SK-N-SH (cell line): ENCODE data around the gene TRIM66. TPM values are rescaled to one million over a fixed set of nuclear protein-coding genes. Genes with fewer than 3 reads are reported as not detected.

Experiments used
- CTCF ChIA-PET: fragments of 300-600, 350-600 bp; formaldehyde crosslinking; extraction: SDS; loops from one replicate; lab custom pipeline; 2021; lab: Yijun Ruan, JAX
- POLR2A ChIA-PET: fragments of 350-600 bp; sonication (Branson Sonifier 250); formaldehyde crosslinking; extraction: SDS; loops from one replicate; lab custom pipeline; 2020; ENCODE audit warnings: antibody characterized with exemption, inconsistent platforms; lab: Yijun Ruan, JAX
- DNase-seq: peaks from one replicate; pipeline ENCODE4 v3.0.0; 2012
- H2AFZ ChIP-seq: fragments of 200-600 bp; sonication (generic); 2 replicates; pipeline ENCODE4 v1.8.1; 2016; ENCODE audit warnings: antibody characterized with exemption, mild to moderate bottlenecking, low read depth
- H3F3A ChIP-seq: fragments of 200-600 bp; sonication (generic); replicated peaks from 2 replicates; pipeline ENCODE3; 2016; ENCODE audit warnings: antibody characterized with exemption, mild to moderate bottlenecking; ENCODE audit not compliant: insufficient read depth
- H3K27ac ChIP-seq, 2 experiments: fragments of 200-500 bp in 1 of 2; fragments of 200-600 bp in 1 of 2; sonication (Bioruptor generic) in 1 of 2; sonication (generic), shearing (Covaris generic) in 1 of 2; 2 replicates each; pipeline versions ENCODE4 v1.5.1 to v1.6.1; 2014 to 2016; ENCODE audit warnings: low read depth in 2 of 2, inconsistent platforms in 1 of 2, low read length in 1 of 2, mild to moderate bottlenecking in 1 of 2, mixed read lengths in 1 of 2
- H3K27me3 ChIP-seq: fragments of 200-600 bp; sonication (generic), shearing (Covaris generic); 2 replicates; pipeline ENCODE4 v1.6.1; 2016; ENCODE audit warnings: mixed run types; ENCODE audit not compliant: insufficient read depth
- H3K36me3 ChIP-seq, 2 experiments: fragments of 200-500 bp in 1 of 2; fragments of 200-600 bp in 1 of 2; sonication (Bioruptor generic) in 1 of 2; sonication (generic) in 1 of 2; replicated peaks in 1 of 2; 2 replicates each; pipeline versions ENCODE3 to v1.5.1; 2014 to 2016; ENCODE audit warnings: low read length in 1 of 2, mild to moderate bottlenecking in 1 of 2; ENCODE audit not compliant: insufficient read depth in 2 of 2, control insufficient read depth in 1 of 2
- H3K4me1 ChIP-seq, 2 experiments: fragments of 200-500 bp in 1 of 2; fragments of 200-600 bp in 1 of 2; sonication (Bioruptor generic) in 1 of 2; sonication (generic), shearing (Covaris generic) in 1 of 2; 2 replicates each; pipeline versions ENCODE4 v1.5.1 to v1.6.1; 2014 to 2016; ENCODE audit warnings: low read depth in 1 of 2, low read length in 1 of 2, mixed run types in 1 of 2; ENCODE audit not compliant: insufficient read depth in 2 of 2, control insufficient read depth in 1 of 2
- H3K4me2 ChIP-seq: fragments of 200-600 bp; sonication (generic), shearing (Covaris generic); 2 replicates; pipeline ENCODE4 v1.6.1; 2017; ENCODE audit warnings: mixed run types
- H3K4me3 ChIP-seq, 2 experiments: fragments of 200-500 bp in 1 of 2; fragments of 200-600 bp in 1 of 2; sonication (Bioruptor generic) in 1 of 2; sonication (generic), shearing (Covaris generic) in 1 of 2; 2 replicates each; pipeline versions ENCODE4 v1.5.1 to v1.8.1; 2014 to 2016; ENCODE audit warnings: low read depth in 2 of 2, inconsistent platforms in 1 of 2, low read length in 1 of 2, mild to moderate bottlenecking in 1 of 2, mixed read lengths in 1 of 2, moderate library complexity in 1 of 2
- H3K79me2 ChIP-seq: fragments of 200-600 bp; sonication (generic); 2 replicates; pipeline ENCODE4 v1.8.1; 2017; ENCODE audit warnings: mild to moderate bottlenecking; ENCODE audit not compliant: insufficient read depth
- H3K9ac ChIP-seq: fragments of 200-600 bp; sonication (generic); 2 replicates; pipeline ENCODE4 v1.6.1; 2017; ENCODE audit warnings: mixed run types
- H3K9me2 ChIP-seq: fragments of 200-600 bp; sonication (generic); 2 replicates; pipeline ENCODE4 v1.6.1; 2017; ENCODE audit warnings: mixed run types
- H3K9me3 ChIP-seq: fragments of 200-600 bp; sonication (generic); 2 replicates; pipeline ENCODE4 v1.6.1; 2017; ENCODE audit warnings: mixed run types, mild to moderate bottlenecking, moderate library complexity
- H4K20me1 ChIP-seq: fragments of 200-600 bp; sonication (generic); 2 replicates; pipeline ENCODE4 v1.6.1; 2017; ENCODE audit warnings: mild to moderate bottlenecking, mixed run types; ENCODE audit not compliant: insufficient read depth
- CTCF ChIP-seq: fragments of 200-600 bp; sonication (generic); IDR thresholded peaks from 2 replicates; pipeline ENCODE4 v1.6.1; 2017; ENCODE audit warnings: antibody characterized with exemption, mild to moderate bottlenecking, moderate library complexity
- ELF1 ChIP-seq: IDR thresholded peaks from 2 replicates; pipeline ENCODE4 v1.4.0; 2012
- EP300 ChIP-seq, 2 experiments: IDR thresholded peaks; 2 replicates each; pipeline versions ENCODE4 v1.4.0 to v1.6.1; 2012; ENCODE audit warnings: borderline replicate concordance in 1 of 2, low read depth in 1 of 2, low read length in 1 of 2
- FOSL2 ChIP-seq: IDR thresholded peaks from 2 replicates; pipeline ENCODE4 v1.4.0; 2012; ENCODE audit warnings: low read depth, mild to moderate bottlenecking, moderate library complexity, borderline replicate concordance
- FOXM1 ChIP-seq: IDR thresholded peaks from 2 replicates; pipeline ENCODE4 v1.4.0; 2012; ENCODE audit warnings: low read depth, mild to moderate bottlenecking
- GABPA ChIP-seq: IDR thresholded peaks from 2 replicates; pipeline ENCODE4 v1.4.0; 2012; ENCODE audit warnings: low read depth, mild to moderate bottlenecking
- IRF3 ChIP-seq: fragments of 150-350 bp; IDR thresholded peaks from 2 replicates; pipeline ENCODE4 v1.6.1; 2016; ENCODE audit warnings: mild to moderate bottlenecking, low read depth, low read length
- JUND ChIP-seq: IDR thresholded peaks from 2 replicates; pipeline ENCODE4 v1.4.0; 2012
- MAX ChIP-seq: IDR thresholded peaks from 2 replicates; pipeline ENCODE4 v1.4.0; 2012; ENCODE audit warnings: low read depth
- MEF2A ChIP-seq: IDR thresholded peaks from 2 replicates; pipeline ENCODE4 v1.4.0; 2012; ENCODE audit warnings: low read depth, borderline replicate concordance
- MXI1 ChIP-seq: IDR thresholded peaks from 2 replicates; pipeline ENCODE4 v1.6.1; 2012; ENCODE audit warnings: mild to moderate bottlenecking, low read depth, low read length, improper control_type of control experiment
- NFIC ChIP-seq: IDR thresholded peaks from 2 replicates; pipeline ENCODE4 v1.4.0; 2012; ENCODE audit warnings: borderline replicate concordance
- NRF1 ChIP-seq: IDR thresholded peaks from 2 replicates; pipeline ENCODE4 v1.6.1; 2012; ENCODE audit warnings: low read depth, mild to moderate bottlenecking, low read length
- PBX3 ChIP-seq: IDR thresholded peaks from 2 replicates; pipeline ENCODE4; 2012
- POLR2AphosphoS5 ChIP-seq: IDR thresholded peaks from 2 replicates; pipeline ENCODE4 v1.6.1; 2012; ENCODE audit warnings: low read depth, low read length
- RAD21 ChIP-seq: IDR thresholded peaks from 2 replicates; pipeline ENCODE4 v1.6.1; 2012; ENCODE audit warnings: mild to moderate bottlenecking, low read length
- REST ChIP-seq: IDR thresholded peaks from 2 replicates; pipeline ENCODE4 v1.6.1; 2012; ENCODE audit warnings: mild to moderate bottlenecking, low read depth, low read length, moderate library complexity
- RFX5 ChIP-seq: IDR thresholded peaks from 2 replicates; pipeline ENCODE4 v1.6.1; 2012; ENCODE audit warnings: mild to moderate bottlenecking, improper control_type of control experiment, low read length
- SIN3A ChIP-seq: IDR thresholded peaks from 2 replicates; pipeline ENCODE4 v1.6.1; 2012; ENCODE audit warnings: low read depth, mild to moderate bottlenecking, low read length, moderate library complexity, borderline replicate concordance
- SMC3 ChIP-seq: IDR thresholded peaks from 2 replicates; pipeline ENCODE4 v1.6.1; 2012; ENCODE audit warnings: low read depth, low read length, improper control_type of control experiment
- TCF12 ChIP-seq: IDR thresholded peaks from 2 replicates; pipeline ENCODE4 v1.4.0; 2012
- YY1 ChIP-seq: IDR thresholded peaks from 2 replicates; pipeline ENCODE4 v1.4.0; 2012; ENCODE audit warnings: low read depth, mild to moderate bottlenecking
- ZBTB33 ChIP-seq: IDR thresholded peaks from 2 replicates; pipeline ENCODE4 v1.4.0; 2012; ENCODE audit warnings: low read depth, borderline replicate concordance
- WGBS: methylation state at CpG from one replicate; pipeline ENCODE4 v1.1.6; 2017; ENCODE audit warnings: low lambda C conversion rate; 5-methylcytosine and 5-hydroxymethylcytosine counted together
- polyA plus RNA-seq, 3 experiments: library from polyadenylated mRNA; depleted of rRNA; stranded (reverse); fragments of >200 nt; gene quantifications; 2 replicates each; pipeline ENCODE4 v1.2.3, GENCODE V29; 2012

The TRIM66 gene
- polyA plus RNA-seq, 1 of the 3 experiments (the other 2 are of a cell fraction) = 6.4 TPM

GRCh38 chr11:8604078-8604723 lies 78.3 kb downstream of the TRIM66 start:
- no peaks in the 10 kb centered on the region for H3K36me3 ChIP-seq
- H3K27ac ChIP-seq = peak overlapping the region in 1 of 2 experiments; percentile 78; a peak in 2 of 4 replicates
- H4K20me1 ChIP-seq = no peaks in the 10 kb centered on the region
- H3K79me2 ChIP-seq = no peaks in the 10 kb centered on the region
- no peak overlapping the region for H3K9ac ChIP-seq
- no peaks in the 10 kb centered on the region for H3K9me2 ChIP-seq
- peak; percentile 37 for DNase-seq
- 0 out of 4 replicates have a peak, but pooled peaks cover 0 to 6% of the 10 kb centered on the region in 2 experiments for H3K4me1 ChIP-seq
- CTCF ChIA-PET = interaction anchor here (1.2 to 1.5 kb wide), 3 partner anchors 23 to 571 kb away, joined by 3 to 4 read pairs (median 3); no protein-coding TSS in a partner anchor
- H3K4me2 ChIP-seq = peak overlapping the region; percentile 37
- POLR2A ChIA-PET = no interaction called here
- H3K9me3 ChIP-seq = no peaks in the 10 kb centered on the region
- H3K27me3 ChIP-seq = no peaks in the 10 kb centered on the region
- H3K4me3 ChIP-seq = peak overlapping the region in 1 of 2 experiments; percentile 26; a peak in 2 of 4 replicates
- H3F3A ChIP-seq = peaks cover 20% of the 10 kb centered on the region
- peak overlapping the region; percentile 30; the same call in 1 of the 2 replicates for H2AFZ ChIP-seq
- TF ChIP-seq MEF2A (no peak), REST (no peak), MAX (peak; percentile 68; the same call in 1 of the 2 replicates), FOXM1 (no peak), SMC3 (peak; percentile 5; the same call in 1 of the 2 replicates), POLR2AphosphoS5 (peak; percentile 38; the same call in 1 of the 2 replicates), RAD21 (peak; percentile 50), ZBTB33 (no peak), IRF3 (no peak), JUND (peak; percentile 76), NFIC (peak; percentile 90), SIN3A (0 out of 2 replicates have a peak, but pooled peaks have one; percentile 19), MXI1 (no peak), TCF12 (peak; percentile 61; the same call in 1 of the 2 replicates), PBX3 (peak; percentile 77), CTCF (peak; percentile 76), EP300 (IDR thresholded peaks at IDR 0.05; ENCODE audit: borderline replicate concordance in 1 of 2, low read depth in 1 of 2, low read length in 1 of 2) (peak in 1 of 2 experiments; percentile 50; a peak in 1 of 4 replicates), ELF1 (no peak), NRF1 (no peak), RFX5 (no peak), GABPA (no peak), FOSL2 (peak; percentile 82), YY1 (no peak)
- TF ChIP-seq, all 33 proteins: peak for 12
- 4% methylated on average over 9 of the region's 9 CpGs for WGBS
